Activated CD8-positive, alpha-beta memory T cell treated with anti-CD3 and anti-CD28 coated beads, Interleukin-2, amount 10 ng/mL, durations not matched to agents 7 days and 5 days (primary cell): ENCODE results near the gene CALM1. TPM values are rescaled to one million over a fixed set of nuclear protein-coding genes. Genes with fewer than 3 reads are reported as not detected.
A peak's percentile ranks its signal among the peaks of the same experiment; 100 is the strongest.

Experiments used
- ATAC-seq: fragments of 150-1000 bp; cut with Tn5 transposase; one replicate; pipeline ENCODE4 v1.10.0; 2021; ENCODE audit warnings: moderate library complexity
- CTCF ChIA-PET: fragments of 350-600 bp; sonication (Branson Sonifier 250); formaldehyde crosslinking; loops from one replicate; lab custom pipeline; 2021; ENCODE audit warnings: antibody characterized with exemption; lab: Charles Lee
- DNase-seq: peaks from one replicate; pipeline ENCODE4 v3.0.0-alpha.2; 2020
- H3K27ac Mint-ChIP-seq: one replicate; pipeline ENCODE4 v1.8.0; 2021; ENCODE audit warnings: mild to moderate bottlenecking, mixed read lengths
- H3K27me3 Mint-ChIP-seq: one replicate; pipeline ENCODE4 v1.8.0; 2021; ENCODE audit warnings: mixed read lengths
- H3K36me3 Mint-ChIP-seq: one replicate; pipeline ENCODE4 v1.8.0; 2021; ENCODE audit warnings: mild to moderate bottlenecking, mixed read lengths
- H3K4me1 Mint-ChIP-seq: one replicate; pipeline ENCODE4 v1.8.0; 2021; ENCODE audit warnings: mixed read lengths
- H3K4me3 Mint-ChIP-seq: one replicate; pipeline ENCODE4 v1.8.0; 2021; ENCODE audit warnings: mild to moderate bottlenecking, moderate library complexity, mixed read lengths
- H3K9me3 Mint-ChIP-seq: one replicate; pipeline ENCODE4 v1.8.0; 2022; ENCODE audit warnings: low read depth, mixed read lengths
- total RNA-seq, 2 experiments: library from RNA; stranded (reverse); gene quantifications; one replicate each; pipeline ENCODE4 v1.2.3, GENCODE V29; 2021

Gene CALM1
- total RNA-seq, 2 experiments from 2014 or later, result 634 to 673 TPM

DNA sequence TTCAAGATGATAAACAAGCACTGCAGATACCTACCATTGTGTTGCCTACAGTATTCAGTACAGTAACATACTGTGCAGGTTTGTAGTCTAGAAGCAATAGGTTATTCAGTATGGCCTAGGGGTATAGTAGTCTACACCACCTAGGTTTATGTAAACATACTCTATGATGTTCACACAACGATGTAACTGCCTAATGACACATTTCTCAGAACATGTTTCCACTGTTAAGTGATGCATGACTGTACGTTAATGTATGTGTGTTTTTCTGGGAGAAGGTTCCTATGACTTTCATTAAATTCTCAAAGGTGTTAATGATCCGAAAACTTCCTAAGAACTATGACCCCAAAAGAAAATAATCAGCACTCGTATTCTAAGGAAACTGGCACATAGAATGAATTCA is 20.9 kb upstream of the CALM1 start:
- Mint-ChIP-seq H3K36me3 (no peaks in the 10 kb centered on the region), H3K27me3 (no peaks in the 10 kb centered on the region), H3K4me3 (no peak overlapping the region), H3K4me1 (no peaks in the 10 kb centered on the region), H3K27ac (no peak overlapping the region), H3K9me3 (no peaks in the 10 kb centered on the region)
- ATAC-seq, result no peak
- CTCF ChIA-PET, result no interaction called here
- no peak for DNase-seq

DNA sequence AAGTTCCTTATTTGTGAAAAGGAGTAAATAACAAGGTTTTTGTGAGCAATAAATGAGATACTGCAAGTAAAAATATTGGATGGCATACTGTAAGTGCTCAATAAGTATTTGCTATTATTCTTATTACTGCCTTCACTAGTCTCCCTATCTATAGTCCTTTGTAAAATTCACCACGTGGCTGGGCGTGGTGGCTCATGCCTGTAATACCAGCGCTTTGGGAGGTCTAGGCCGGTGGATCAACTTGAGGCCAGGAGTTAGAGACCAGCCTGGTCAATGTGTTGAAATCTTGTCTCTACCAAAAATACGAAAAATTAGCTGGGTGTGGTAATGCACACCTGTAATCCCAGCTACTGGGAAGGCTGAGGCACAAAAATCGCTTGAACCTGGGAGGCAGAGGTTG is 18.6 kb upstream of the CALM1 start:
- Mint-ChIP-seq H3K36me3 (no peaks in the 10 kb centered on the region), H3K27me3 (no peaks in the 10 kb centered on the region), H3K4me1 (no peaks in the 10 kb centered on the region), H3K9me3 (no peaks in the 10 kb centered on the region), H3K4me3 (no peak overlapping the region), H3K27ac (no peak overlapping the region)
- CTCF ChIA-PET, result interaction anchor here (1.0 to 2.4 kb wide), 2 partner anchors 21 to 24 kb away, joined by 3 to 7 read pairs; no protein-coding TSS in a partner anchor
- ATAC-seq (no peak), DNase-seq (no peak)

DNA sequence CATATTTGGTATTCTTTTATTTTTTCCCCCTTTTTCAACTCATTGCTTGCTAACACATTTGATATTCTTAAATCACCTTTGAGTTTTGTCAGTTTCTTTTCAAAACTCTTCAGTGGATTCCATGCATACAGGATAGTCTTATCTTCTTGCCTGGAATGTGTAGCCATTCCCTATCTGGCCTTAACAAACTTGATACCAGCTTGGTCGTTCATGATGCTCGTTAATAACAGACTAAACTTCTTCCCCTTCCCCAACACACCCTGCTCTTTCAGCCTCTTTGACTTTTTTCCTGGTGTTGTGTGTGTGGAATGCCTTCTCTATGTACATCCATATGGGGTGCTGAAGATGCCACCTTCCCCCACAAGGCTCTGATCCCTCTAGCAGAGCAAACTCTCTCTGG is 17.7 kb upstream of the CALM1 start:
- ATAC-seq (no peak), DNase-seq (no peak)
- Mint-ChIP-seq H3K36me3 (no peaks in the 10 kb centered on the region), H3K4me3 (no peak overlapping the region), H3K27ac (no peak overlapping the region), H3K9me3 (no peaks in the 10 kb centered on the region), H3K4me1 (peaks cover 2% of the 10 kb centered on the region), H3K27me3 (no peaks in the 10 kb centered on the region)
- CTCF ChIA-PET, result interaction anchor here (1.0 to 2.4 kb wide), 2 partner anchors 20 to 23 kb away, joined by 3 to 7 read pairs; no protein-coding TSS in a partner anchor

DNA sequence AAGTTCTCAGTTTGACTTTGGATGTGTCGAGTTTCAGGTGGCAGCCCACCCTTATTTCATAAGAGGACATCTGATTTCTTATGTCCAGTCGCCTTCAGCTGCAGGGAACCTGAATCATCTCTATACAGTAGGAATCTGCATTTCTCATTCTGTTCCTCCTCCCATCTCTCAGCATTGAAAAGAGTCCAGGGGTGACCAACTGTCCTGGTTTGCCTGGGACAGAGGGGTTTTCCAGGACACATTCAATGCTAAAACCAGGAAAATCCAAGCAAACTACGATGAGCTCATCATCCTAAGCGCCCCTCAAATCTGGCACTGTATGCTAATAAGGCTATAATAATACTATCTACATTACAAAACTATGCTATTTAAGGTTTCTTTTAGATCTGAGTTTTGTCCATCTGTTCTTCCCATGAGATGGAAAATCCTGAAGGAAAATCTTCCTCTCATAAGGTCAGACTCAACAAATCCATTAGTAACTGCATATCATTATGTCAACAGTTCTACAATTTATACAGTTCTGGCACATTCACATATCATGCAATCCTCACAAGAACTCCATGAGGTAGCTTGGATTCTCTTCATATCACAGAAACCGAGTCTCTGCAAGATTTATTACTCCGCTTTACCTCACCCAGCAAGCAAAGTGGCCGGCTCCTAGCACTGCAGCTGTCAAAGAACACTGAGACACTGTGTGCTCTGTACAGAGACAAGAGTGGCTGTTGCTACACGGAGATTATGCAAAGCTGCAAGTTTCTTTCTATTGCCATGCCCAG is 15.6 kb upstream of the CALM1 start:
- ATAC-seq (no peak), DNase-seq (no peak)
- Mint-ChIP-seq H3K27ac (peak overlapping the region; percentile 53), H3K4me3 (no peak overlapping the region), H3K36me3 (no peaks in the 10 kb centered on the region), H3K9me3 (no peaks in the 10 kb centered on the region), H3K4me1 (peaks cover 13% of the 10 kb centered on the region), H3K27me3 (no peaks in the 10 kb centered on the region)
- CTCF ChIA-PET, result interaction anchor here (1.4 to 4.5 kb wide), 3 partner anchors 19 to 316 kb away, joined by 3 to 46 read pairs (median 5); no protein-coding TSS in a partner anchor

DNA sequence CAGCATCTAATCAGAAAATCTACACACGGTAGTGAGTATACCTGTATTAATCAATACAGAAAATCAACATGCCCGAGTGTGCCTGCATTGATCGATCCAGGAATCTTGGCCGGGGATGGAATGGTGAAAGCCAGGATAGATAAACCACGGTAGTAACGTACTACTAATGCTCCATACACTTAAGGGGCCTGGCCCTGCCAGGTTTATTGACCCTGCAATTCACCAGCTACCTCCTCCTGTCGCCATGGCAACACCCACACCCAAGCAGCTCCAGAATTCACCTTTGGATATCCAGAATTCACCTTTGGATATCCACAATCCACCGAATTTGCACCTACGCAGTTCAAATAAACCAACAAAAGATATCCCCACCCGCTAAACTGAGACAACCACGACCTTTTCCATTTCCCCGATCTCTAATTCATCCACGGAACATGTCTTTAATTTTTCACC is 14.8 kb upstream of the CALM1 start:
- DNase-seq, result peak; percentile 50
- Mint-ChIP-seq H3K4me1 (peaks cover 13% of the 10 kb centered on the region), H3K36me3 (no peaks in the 10 kb centered on the region), H3K27me3 (no peaks in the 10 kb centered on the region), H3K4me3 (no peak overlapping the region), H3K27ac (no peak overlapping the region), H3K9me3 (no peaks in the 10 kb centered on the region)
- ATAC-seq, result no peak
- CTCF ChIA-PET, result interaction anchor here (0.9 to 4.5 kb wide), 4 partner anchors 15 to 315 kb away, joined by 3 to 46 read pairs (median 5); partner anchors contain the start of gene CALM1

DNA sequence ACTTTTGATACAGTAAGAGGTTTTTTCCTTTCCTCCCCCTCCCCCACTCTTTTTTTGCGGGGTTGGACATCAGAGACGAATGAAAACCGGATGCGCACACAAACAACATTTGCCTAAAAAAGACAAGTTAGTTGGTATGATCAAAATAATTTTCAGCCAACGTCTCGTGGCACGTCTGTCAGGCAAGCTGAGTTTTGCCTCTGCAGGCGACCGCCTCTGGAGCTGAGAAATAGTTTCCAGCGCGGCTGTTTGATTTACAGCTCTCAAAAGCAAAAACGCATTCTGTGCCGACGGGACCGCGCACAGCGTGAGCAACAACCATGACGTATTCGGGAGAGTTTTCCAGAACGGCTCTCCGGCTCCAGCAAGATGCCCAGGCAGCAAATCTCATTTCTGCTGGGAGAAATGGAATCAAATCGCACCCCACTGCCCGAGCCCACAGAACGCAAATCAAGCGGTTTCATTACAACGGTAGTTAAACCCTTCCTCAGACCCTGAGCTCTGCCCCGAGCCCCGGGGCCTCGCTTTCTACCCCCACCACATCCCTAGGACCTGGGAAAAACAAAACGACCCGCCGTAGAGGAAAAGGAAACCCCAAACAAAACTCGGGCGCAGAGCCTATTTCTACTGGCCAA is 14.2 kb upstream of the CALM1 start:
- H3K4me3 Mint-ChIP-seq, result no peak overlapping the region
- H3K36me3 Mint-ChIP-seq, result no peaks in the 10 kb centered on the region
- ATAC-seq, result peak; percentile 23
- DNase-seq, result peak; percentile 80
- peaks cover 15% of the 10 kb centered on the region for H3K4me1 Mint-ChIP-seq
- CTCF ChIA-PET, result interaction anchor here (0.9 to 4.5 kb wide), 4 partner anchors 14 to 314 kb away, joined by 3 to 46 read pairs (median 5); partner anchors contain the start of gene CALM1
- no peaks in the 10 kb centered on the region for H3K27me3 Mint-ChIP-seq
- H3K9me3 Mint-ChIP-seq, result no peaks in the 10 kb centered on the region
- no peak overlapping the region for H3K27ac Mint-ChIP-seq

DNA sequence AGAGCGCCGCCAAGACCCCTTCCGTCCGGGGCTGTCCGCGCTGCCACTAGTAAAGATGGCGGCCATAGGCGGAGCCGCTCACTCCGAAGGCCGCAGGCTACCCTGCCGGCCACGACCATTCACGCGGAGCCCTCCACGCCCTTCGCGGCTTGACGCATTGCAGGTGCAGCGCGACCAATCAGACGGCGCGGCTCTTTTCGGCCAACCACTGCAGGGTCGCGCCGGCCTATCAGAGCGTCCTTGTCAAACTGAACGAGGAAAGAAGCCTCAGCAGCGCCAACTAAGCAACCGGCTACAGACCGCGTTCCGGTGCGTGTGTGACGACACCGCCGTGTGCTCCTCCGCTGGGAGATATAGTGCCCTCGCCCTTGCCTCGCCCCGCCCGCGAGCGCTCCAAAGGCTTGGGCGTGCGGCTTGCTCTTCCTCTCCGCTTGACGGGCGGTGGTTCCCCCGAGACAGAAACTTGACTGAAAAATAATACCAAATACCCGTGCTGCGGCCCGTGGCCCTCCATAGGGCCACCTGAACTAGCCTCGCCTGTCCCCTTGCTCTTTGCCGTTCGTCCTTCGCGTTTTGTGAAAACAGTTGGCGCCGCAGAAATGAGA is 13.6 kb upstream of the CALM1 start:
- ATAC-seq (peak; percentile 88), DNase-seq (peak; percentile 99)
- H3K27me3 Mint-ChIP-seq, result no peaks in the 10 kb centered on the region
- H3K36me3 Mint-ChIP-seq, result no peaks in the 10 kb centered on the region
- H3K4me1 Mint-ChIP-seq, result peaks cover 15% of the 10 kb centered on the region
- no peak overlapping the region for H3K27ac Mint-ChIP-seq
- CTCF ChIA-PET, result interaction anchor here (0.9 to 4.5 kb wide), 6 partner anchors 13 to 375 kb away, joined by 3 to 46 read pairs (median 6); partner anchors contain the start of gene CALM1
- H3K9me3 Mint-ChIP-seq, result no peaks in the 10 kb centered on the region
- no peak overlapping the region for H3K4me3 Mint-ChIP-seq

DNA sequence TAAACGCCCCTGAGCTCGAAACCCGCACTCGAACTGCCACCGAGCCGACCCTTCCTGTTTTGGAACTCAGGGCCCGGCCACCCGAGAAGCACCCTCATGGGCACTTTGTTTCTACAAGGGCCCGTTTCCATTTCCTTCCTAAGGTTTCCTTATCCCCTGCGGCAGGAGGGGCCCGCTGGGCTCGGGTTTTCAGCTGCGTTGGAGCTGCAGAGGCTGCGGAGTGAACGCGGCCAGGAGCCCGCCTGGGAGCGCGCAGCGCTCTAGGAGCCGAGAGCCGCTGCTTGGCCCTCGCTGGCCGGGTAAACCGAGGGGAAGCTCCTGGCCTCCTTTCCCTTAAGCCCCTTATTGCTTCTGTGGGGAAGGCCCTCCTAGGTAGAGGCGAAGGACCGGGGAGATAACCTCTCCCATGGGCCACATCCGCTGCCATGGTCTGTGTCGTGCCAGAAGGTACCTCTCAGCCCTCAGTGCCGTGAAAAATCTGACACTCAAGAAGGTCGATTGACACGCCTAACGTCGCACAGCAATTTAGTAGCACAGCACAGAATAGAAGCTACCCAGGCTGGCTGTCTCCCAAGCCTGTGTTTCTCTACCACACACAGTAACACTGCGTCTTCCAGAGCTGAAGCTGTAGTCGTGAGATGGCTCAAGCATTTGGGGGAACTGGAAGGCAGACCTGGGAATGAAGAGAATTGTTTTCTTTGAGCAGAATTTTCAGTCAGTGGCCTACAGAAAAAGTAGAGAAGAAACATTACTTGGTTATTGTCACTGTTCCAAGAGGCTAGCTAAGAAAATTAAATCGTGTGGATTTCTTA is 12.9 kb upstream of the CALM1 start:
- no peaks in the 10 kb centered on the region for H3K36me3 Mint-ChIP-seq
- peaks cover 20% of the 10 kb centered on the region for H3K4me1 Mint-ChIP-seq
- no peaks in the 10 kb centered on the region for H3K9me3 Mint-ChIP-seq
- DNase-seq (peak; percentile 89), ATAC-seq (peak; percentile 43)
- CTCF ChIA-PET, result interaction anchor here (1.2 to 4.5 kb wide), 4 partner anchors 13 to 374 kb away, joined by 3 to 46 read pairs (median 14); partner anchors contain the start of gene CALM1
- no peaks in the 10 kb centered on the region for H3K27me3 Mint-ChIP-seq
- H3K4me3 Mint-ChIP-seq, result no peak overlapping the region
- no peak overlapping the region for H3K27ac Mint-ChIP-seq

DNA sequence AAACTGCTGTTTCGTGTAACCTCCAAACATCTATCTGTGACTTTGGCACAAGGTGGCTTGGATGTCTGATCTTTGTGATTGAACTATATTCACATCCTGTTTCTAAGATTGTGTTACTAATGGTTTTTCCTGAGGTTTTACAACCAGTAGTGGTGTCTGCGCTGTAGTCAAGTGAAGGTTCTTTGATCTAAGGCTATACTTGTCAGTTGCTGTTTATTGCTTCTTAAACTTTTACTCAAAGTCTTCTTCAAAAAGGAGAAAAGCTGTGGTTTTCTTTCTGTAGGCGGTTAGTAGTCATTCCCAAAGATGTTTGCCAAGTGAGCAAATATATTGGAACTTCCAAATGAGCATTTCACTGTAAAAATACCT is 12.3 kb upstream of the CALM1 start:
- CTCF ChIA-PET, result interaction anchor here (1.3 to 4.5 kb wide), 3 partner anchors 12 to 313 kb away, joined by 6 to 46 read pairs (median 22); partner anchors contain the start of gene CALM1
- Mint-ChIP-seq H3K9me3 (no peaks in the 10 kb centered on the region), H3K4me3 (no peak overlapping the region), H3K27ac (no peak overlapping the region), H3K27me3 (no peaks in the 10 kb centered on the region), H3K4me1 (peaks cover 20% of the 10 kb centered on the region), H3K36me3 (no peaks in the 10 kb centered on the region)
- ATAC-seq (no peak), DNase-seq (no peak)

DNA sequence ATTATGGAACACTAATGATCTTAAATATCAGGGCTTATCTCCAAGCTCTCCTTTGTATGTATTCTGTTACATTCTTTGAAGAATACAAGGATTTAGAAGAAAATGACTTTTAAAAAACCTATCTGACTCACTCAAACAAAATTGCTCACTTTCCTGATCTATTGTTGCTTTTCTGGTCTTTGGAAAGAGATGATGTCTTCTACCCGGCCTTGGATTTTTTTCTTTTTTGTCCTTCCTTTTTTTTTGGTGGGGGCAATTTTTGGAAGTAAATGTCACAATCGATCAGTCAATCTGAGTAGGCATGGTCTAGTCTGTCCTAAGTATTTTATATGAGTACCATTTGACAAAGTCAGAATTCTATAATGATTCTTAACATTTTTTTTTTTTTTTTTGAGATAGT is 10.5 kb upstream of the CALM1 start:
- Mint-ChIP-seq H3K36me3 (no peaks in the 10 kb centered on the region), H3K9me3 (no peaks in the 10 kb centered on the region), H3K4me3 (no peak overlapping the region), H3K4me1 (peaks cover 20% of the 10 kb centered on the region), H3K27ac (no peak overlapping the region), H3K27me3 (no peaks in the 10 kb centered on the region)
- DNase-seq (no peak), ATAC-seq (no peak)
- CTCF ChIA-PET, result interaction anchor here (1.4 to 3.3 kb wide), 2 partner anchors 10 kb away, joined by 5 to 22 read pairs; partner anchors contain the start of gene CALM1

DNA sequence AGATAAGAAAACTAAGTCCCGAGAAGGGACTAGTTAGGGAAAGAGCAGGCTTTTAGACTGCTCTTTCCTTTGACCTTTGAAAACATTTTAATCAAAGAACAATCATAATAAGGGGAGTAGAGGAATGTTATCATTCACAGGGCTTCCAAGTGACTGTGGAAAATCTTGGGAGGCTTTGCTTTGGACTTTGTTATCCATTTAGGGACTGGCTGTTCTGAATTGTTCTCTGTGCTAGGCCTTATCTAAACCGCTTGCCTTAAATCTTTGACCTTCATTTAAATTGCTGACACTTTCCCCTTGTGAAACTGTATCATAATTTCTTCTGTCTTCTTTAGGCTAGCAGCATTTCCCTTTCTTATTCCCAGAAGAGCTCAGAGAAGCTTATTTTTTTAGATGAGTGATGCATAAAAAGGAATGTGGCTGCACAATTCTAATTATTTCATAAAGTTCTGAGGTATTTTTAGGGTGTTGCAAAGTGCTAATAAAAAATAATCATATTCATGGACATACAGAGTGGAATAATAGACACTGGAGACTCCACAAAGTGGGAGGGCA is 9.5 kb upstream of the CALM1 start:
- DNase-seq, result no peak
- Mint-ChIP-seq H3K36me3 (no peaks in the 10 kb centered on the region), H3K9me3 (no peaks in the 10 kb centered on the region), H3K27ac (no peak overlapping the region), H3K4me1 (peaks cover 20% of the 10 kb centered on the region), H3K4me3 (no peak overlapping the region), H3K27me3 (no peaks in the 10 kb centered on the region)
- ATAC-seq, result no peak
- CTCF ChIA-PET, result interaction anchor here (1.4 kb wide), 1 partner anchor 9 kb away, joined by 5 read pairs; no protein-coding TSS in a partner anchor

DNA sequence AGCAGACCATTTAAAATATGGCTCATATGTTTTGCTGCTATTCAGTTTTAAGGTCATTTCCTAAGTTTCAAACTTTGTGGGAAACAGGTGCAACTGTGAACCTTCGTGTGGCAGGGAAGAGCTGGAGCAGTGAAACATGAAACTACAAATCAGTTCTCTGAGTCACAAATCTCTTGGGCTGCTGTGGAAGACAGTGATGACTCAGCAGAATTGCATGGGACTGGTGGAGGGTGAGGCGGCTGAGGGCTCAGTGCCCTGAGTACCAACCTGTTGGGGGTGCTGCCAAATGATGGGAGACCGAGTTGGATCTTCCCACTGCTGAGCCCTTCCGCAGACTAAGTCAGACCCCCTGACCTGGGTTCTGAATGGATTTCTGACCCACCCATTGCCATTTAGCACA is 8.4 kb upstream of the CALM1 start:
- no peaks in the 10 kb centered on the region for H3K36me3 Mint-ChIP-seq
- H3K27ac Mint-ChIP-seq, result no peak overlapping the region
- ATAC-seq (no peak), DNase-seq (no peak)
- no peaks in the 10 kb centered on the region for H3K9me3 Mint-ChIP-seq
- H3K4me3 Mint-ChIP-seq, result no peak overlapping the region
- CTCF ChIA-PET, result no interaction called here
- peaks cover 20% of the 10 kb centered on the region for H3K4me1 Mint-ChIP-seq
- H3K27me3 Mint-ChIP-seq, result no peaks in the 10 kb centered on the region
